GF-D8 (cell line): ENCODE results near the gene DUOX1.
"Not testable (repeated sequence)": the region's sequence is repeated elsewhere in the genome, so short reads cannot be mapped to it uniquely, and the experiment has no call there.

Experiments used
- DNase-seq: peaks from one replicate; lab custom pipeline; 2025; lab: John Stamatoyannopoulos, UW

Gene DUOX1

DNA sequence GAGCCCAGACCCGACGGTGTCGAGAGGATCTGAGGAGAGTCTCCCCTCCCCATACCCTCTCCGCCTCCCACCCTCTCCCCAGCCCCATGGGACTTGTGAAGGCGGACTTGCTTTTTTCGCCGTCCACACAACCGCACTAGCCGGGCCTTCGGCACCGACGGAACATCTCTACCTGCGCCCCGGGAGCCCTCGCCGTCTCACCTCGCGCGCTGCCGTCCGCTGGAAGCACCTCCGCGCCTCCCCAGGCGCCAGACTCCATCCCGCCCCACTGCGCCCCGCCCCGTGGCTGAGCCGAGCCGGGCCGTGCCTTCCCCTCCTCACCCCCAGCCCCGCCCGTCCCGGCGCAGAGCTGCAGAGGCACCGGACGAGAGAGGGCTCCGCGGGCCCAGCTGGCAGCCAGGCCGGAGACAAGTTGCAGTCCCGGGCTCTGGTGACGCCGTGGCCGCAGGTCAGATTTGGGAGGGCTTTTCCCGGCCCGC lies at the start of gene DUOX1, which contains the start of gene DUOXA1:
DUOX1 (plus strand) TSS at position 344 of the 479 bp plus-strand sequence. CDS start 1,973 bp downstream, outside the sequence.
DUOXA1 (minus strand) TSS at position 229 of the 479 bp plus-strand sequence. CDS start 6,865 bp downstream, outside the sequence.
- DNase-seq = no peak

DNA sequence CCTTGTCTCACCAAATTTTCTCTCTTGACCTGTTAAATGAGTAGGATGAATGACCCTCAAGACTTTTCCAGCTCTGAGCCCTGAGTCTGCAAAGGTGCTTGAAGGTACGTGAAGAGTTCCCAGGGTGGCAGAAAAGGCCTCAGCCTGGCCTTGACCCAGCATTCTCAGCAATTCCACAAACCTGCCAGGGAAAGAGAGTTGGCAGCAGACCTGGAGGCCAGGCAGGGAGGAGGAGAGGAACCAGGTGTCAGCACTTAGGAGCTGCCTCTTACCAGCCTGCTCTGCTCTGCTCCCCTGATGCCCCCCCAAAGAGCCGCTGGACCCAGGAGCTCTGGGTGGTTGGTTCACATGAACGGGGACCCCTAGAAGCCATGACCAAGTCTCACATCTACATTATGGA lies 49.2 kb upstream of the DUOX1 start:
- DNase-seq = not testable (repeated sequence)

DNA sequence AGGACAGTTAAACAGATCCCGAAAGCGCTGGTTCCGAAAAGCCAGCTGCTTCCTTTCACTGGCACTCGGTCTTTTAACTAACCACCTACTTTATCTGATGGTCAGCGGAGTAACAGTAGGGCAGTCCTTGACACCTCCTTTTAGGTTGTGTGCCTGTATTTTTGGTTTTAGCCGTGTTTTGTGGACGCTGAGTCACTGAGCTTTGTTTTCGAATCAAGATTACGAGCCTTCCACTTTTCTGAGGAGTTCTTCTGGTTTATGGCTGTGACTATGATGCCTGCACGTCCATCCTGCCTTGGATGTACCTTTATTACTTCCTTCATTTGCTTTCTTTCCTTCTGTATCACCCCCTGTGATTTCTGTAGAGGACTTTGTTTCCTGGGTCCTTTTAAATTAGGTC lies 47.4 kb upstream of the DUOX1 start:
- DNase-seq = not testable (repeated sequence)

DNA sequence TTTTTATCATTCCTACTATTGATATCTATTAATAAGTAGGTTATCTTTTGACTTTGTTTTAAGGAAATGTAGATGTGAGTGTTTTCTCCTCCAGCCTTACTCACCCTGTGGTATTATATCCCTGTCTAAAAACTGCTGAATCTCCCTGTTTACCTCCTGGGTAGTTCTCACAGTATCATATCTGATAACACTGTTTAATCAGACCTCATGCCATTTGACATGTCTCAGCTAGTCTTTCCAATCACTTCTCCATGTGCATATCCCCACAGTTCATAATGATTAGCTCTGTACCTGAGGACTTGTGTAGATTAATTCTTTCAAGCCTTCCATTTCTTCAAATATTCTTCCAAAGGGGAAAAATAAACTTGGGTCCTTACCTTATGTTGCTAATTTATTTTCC lies 46.6 kb upstream of the DUOX1 start:
- DNase-seq = no peak

DNA sequence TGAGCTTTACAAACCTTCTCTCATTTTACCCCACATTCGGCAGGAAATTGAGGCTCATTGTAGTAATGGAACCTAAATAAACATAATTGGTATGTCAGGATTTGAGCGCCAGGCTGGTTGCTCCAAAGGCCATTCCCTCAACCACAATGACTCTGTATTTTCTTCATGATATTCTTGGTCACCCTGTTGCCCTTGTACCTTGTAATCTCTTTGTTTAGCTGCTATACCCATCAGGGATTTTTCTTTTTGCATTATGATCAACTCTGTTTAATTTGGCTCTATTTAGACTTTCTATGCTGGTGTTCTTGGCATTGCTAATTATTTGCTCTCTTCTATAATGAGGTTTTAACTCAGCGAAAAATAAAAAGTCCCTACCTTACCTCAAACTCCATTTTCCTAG lies 45.6 kb upstream of the DUOX1 start:
- no peak for DNase-seq

DNA sequence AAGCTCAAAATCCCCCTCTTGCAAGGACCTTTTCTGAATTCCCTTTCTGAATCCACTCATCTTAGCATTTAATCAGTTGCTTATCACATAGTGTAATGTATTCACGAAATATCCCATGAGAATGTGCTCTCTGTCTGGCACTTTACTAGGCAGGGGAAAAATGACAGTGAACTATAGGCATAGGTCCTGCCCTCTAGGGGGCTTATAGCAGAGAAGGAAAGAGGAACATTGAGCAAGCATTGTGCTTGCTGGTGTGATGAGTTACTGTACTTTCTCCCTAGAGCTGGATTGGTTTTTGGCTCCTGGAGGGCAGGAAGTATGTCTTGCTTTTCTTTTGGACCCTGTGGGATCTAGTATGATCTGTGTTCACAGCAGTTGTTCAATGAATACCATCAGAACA lies 42.3 kb upstream of the DUOX1 start:
- DNase-seq = no peak

- no peak for DNase-seq
Measured at GRCh38 chr15:45088801-45089711, 40.7 kb upstream of the DUOX1 start.

GRCh38 chr15:45089712-45090373 lies 40.0 kb upstream of the DUOX1 start:
- DNase-seq = no peak

DNA sequence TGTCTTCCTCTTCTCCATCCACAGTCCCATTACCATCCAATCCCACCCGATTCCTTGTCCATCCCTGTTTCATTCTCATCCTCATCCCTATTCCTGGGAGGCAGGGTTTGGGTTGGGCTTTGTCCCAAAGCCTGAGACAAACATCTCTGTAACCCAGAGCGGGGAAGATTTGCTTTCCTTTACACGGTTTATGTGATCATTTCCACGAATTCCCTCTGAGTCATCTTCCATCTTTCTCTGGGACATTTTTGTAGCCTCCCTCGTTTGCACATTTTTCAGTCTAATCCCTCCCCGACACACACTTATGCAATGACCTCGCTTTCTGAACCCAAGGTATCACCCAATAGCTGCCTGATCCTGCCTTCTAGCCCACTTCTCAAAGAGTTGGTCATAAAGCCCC lies 38.6 kb upstream of the DUOX1 start:
- DNase-seq = no peak

DNA sequence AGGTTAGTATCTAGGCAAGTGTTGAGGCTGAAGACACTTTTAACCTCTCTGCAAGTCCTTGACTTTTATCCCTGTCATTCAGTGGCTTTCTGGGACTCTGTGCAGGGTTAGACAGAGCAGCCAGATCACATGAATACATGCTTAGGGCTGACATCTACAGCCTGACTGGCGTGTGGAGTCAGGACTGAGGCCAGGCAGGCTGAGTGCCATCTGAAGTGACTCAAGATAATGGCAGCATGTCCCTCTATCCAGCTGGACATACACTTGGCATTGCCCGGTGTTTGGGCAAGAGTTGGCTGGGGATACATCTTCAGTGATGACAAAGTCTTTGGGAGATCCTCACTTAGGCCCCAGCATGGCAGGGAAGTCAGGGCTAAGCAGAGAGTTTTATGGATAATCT lies 38.2 kb upstream of the DUOX1 start:
- DNase-seq = no peak

DNA sequence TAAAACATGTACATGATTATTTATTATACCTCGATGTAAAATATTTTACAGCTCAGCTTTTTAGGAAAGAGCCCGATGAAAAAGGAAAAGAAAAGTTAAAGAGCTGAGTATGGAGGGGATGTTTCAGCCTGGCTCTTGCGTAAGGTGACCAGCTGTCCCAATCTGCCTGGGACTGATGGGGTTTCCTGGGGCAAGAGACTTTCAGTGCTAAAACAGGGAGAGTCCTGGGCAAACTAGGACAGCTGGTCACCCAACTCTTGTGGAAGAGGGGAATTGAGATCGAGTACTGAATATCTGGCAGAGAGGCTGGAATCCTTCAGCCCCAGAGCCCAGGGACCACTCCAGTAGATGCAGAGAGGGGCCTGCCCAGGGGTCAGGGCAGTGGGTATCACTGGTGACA lies 36.8 kb upstream of the DUOX1 start:
- DNase-seq = no peak

- DNase-seq = no peak
Measured at GRCh38 chr15:45093622-45094357, 36.0 kb upstream of the DUOX1 start.

GRCh38 chr15:45094358-45094730 lies 35.5 kb upstream of the DUOX1 start:
- DNase-seq = no peak

DNA sequence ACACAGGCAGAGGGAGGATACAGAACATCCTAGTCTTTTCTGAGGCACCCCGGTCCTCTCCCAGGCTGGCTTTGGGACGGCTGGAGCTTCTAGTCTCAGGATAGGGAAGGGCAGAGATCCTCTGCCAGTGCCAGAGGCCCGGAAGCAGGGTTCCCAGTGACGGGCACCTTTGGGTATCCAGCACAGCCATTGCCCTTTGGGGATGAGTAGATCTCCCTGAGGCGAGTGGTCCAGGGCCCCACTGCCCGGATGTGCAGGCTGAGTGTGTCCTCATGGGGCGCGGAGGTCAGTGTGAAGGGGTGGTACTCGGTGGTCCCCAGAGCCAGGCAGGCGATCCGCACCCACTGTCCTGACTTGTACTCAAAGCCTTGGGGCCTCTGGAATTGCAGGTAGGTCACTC lies 34.1 kb upstream of the DUOX1 start:
- no peak for DNase-seq

DNA sequence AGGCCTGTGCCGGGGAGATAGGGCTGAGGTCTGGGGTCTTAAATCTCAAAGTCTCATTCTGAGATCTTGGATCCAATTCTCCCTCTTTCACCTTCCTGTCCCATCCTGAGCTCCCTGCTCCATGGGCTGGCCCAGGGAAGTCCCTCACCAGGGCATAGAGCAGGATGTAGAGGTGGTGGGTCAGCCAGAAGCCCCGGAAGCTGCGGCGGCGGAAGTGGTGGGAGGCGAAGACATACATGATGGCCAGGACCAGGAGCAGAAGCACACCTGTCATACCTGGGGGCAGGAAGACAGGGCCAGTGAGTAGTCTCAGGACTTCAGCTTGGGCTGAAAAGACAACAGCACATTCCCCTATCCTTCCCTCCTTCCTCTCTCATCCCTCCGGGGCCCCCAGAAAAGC lies 32.3 kb upstream of the DUOX1 start:
- DNase-seq = no peak

GRCh38 chr15:45099549-45100165 lies 30.1 kb upstream of the DUOX1 start:
- no peak for DNase-seq

DNA sequence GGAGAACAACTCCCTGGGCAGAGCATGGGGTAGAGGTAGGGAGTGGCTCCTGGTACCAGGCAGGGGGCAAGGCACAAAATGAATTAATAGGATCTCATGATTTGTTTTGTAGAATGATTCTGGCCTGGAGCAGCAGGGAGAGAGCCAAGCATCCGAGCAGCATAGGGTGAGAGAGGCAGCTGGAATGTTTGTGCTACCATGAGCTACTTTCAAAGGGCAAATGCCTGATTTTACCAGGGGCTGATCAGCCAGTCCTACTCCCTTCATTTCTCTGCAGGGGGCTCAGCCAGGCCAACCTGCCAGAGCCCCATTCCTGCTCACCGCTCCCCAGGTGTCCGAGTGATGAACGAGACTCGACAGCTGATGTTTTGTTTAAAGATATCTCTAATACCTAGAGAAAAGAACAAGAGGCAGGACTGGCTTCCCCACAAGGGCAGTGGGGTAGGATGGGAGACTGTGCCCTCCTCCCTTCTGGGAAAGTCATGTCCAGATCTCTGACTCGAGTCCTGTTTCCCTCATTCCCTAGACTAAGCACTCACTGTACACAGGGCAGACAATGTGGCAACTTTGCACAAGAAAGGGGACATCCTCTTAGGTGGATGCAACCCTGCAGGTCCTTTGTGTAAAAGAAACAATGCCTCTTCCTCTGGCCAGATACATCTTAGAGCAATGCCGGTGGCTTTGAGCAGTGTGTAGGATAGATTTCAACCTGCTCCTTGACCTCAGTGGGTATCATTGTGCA lies 28.7 kb upstream of the DUOX1 start:
- no peak for DNase-seq

DNA sequence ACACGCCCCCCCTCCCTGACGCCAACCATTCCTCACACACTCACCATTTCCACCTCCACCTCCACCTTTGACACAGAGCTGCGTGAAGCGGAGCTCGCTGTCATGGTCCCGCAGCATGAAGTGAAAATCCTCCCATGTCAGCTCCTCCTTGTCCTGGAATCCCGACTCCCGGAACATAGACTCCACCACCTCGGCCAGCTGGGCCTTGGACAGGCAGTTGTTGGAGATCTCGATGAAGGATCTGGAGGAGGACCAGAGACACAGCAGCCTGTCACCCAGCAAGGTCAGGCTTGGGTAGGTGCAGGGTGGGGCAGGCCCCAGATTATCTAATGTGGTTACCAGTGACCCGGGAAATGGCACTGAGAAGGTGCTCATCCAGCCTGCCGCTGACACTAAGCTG lies 28.0 kb upstream of the DUOX1 start:
- no peak for DNase-seq

- no peak for DNase-seq
Measured at GRCh38 chr15:45102226-45102625, 27.6 kb upstream of the DUOX1 start.

- not testable (repeated sequence) for DNase-seq
Measured at GRCh38 chr15:45104170-45104569, 25.6 kb upstream of the DUOX1 start.

DNA sequence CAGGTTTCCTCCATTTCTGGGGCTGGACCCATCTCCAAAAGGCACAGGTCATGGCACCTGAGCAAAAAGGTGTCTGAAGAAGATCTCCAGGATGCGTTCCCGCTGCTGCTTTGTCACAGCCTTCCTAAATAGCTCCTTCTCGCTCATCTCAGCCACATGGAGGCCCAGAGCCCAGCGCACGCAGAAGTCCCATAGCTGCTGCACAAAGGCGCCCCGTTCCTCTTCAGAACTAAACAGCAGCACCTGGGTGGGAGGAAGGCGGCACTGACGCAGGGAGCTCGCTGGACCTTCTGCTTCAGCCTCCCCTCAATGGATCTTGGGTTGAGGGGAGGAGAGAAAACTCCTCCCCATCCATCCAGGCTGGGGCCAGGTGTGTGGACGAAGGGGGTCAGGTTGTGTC lies 24.2 kb upstream of the DUOX1 start:
- DNase-seq = no peak
